Measurements from ENCODE around the gene ACVR2A. TPM values are rescaled to one million over a fixed set of nuclear protein-coding genes. Genes with fewer than 3 reads are reported as not detected.

Gene ACVR2A
- total RNA-seq, 1 experiment from 2014 or later, result 13.4 TPM

- no peaks in the 10 kb centered on the region for H3K23me2 ChIP-seq (ENCODE audit: insufficient read length, low read depth, low read length, poor library complexity, severe bottlenecking)
- H3K4me1 Mint-ChIP-seq, result peaks cover 5 to 6% of the 10 kb centered on the region in 2 experiments; a peak in 3 of 4 replicates
- H4K91ac ChIP-seq (ENCODE audit: insufficient read length, low read depth, low read length), result no peak overlapping the region
- no peak overlapping the region for H3K14ac ChIP-seq (ENCODE audit: insufficient read depth, low read length)
- no peak overlapping the region for H3T11ph ChIP-seq (ENCODE audit: low read length)
- no peak overlapping the region for H3K4ac ChIP-seq (ENCODE audit: low read depth, low read length)
- no peak overlapping the region for H2BK15ac ChIP-seq (ENCODE audit: low read depth, low read length)
- no peaks in the 10 kb centered on the region for H3K4me1 ChIP-seq (ENCODE audit: insufficient read depth, low read length)
- no peaks in the 10 kb centered on the region for H3K79me1 ChIP-seq (ENCODE audit: insufficient read depth, low read depth, low read length, poor library complexity, severe bottlenecking)
- no peak overlapping the region for H4K5ac ChIP-seq (ENCODE audit: insufficient read length, low read depth, low read length)
- no CpG with 5 or more reads among the region's 2 CpGs for WGBS (ENCODE audit: extremely low coverage, insufficient read length, low lambda C conversion rate)
- no peak for DNase-seq
- H3K23ac ChIP-seq (ENCODE audit: insufficient read length, low read depth, low read length), result no peak overlapping the region
- no peak overlapping the region for H3K56ac ChIP-seq (ENCODE audit: insufficient read length, low read depth, low read length)
- H2BK120ac ChIP-seq (ENCODE audit: low read depth, low read length, poor library complexity, severe bottlenecking), result no peak overlapping the region
- H2BK12ac ChIP-seq (ENCODE audit: insufficient read length, low read depth, low read length), result no peak overlapping the region
- H3K27ac ChIP-seq (ENCODE audit: insufficient read length, low read depth, low read length), result no peak overlapping the region
- no peak overlapping the region for H2AFZ ChIP-seq (ENCODE audit: low read length)
- H3K9ac ChIP-seq (ENCODE audit: extremely low read depth, insufficient read length, low read length), result no peak overlapping the region
- H3K4me3 Mint-ChIP-seq, result no peak overlapping the region
- TF ChIP-seq CTCF (conservative IDR thresholded peaks at IDR 0.05), result no peak
- no peaks in the 10 kb centered on the region for H3K79me2 ChIP-seq (ENCODE audit: insufficient read depth, low read length)
- H2AK5ac ChIP-seq (ENCODE audit: insufficient read length, low read length), result no peak overlapping the region
- H3K4me2 ChIP-seq (ENCODE audit: insufficient read depth, insufficient read length, low read length), result no peak overlapping the region
- H2BK5ac ChIP-seq (ENCODE audit: insufficient read length, low read length), result no peak overlapping the region
- H3K27me3 Mint-ChIP-seq (ENCODE audit: low read depth), result no peaks in the 10 kb centered on the region
- no peaks in the 10 kb centered on the region for H3K27me3 ChIP-seq (ENCODE audit: insufficient read depth, low read length)
- no peak overlapping the region for H4K8ac ChIP-seq (replicated peaks; ENCODE audit: insufficient read length, low read depth, low read length)
- no peak overlapping the region for H3K27ac Mint-ChIP-seq
- no peaks in the 10 kb centered on the region for H3K9me3 Mint-ChIP-seq
- H3K9me3 ChIP-seq (ENCODE audit: control insufficient read depth, low read depth, low read length), result no peaks in the 10 kb centered on the region
- no peak overlapping the region for H3K18ac ChIP-seq (ENCODE audit: insufficient read length, low read depth, low read length)
- no peaks in the 10 kb centered on the region for H4K20me1 ChIP-seq (ENCODE audit: control insufficient read depth, insufficient read depth, insufficient read length)
- H2BK20ac ChIP-seq (ENCODE audit: low read depth, low read length, poor library complexity, severe bottlenecking), result no peak overlapping the region
- H3K36me3 Mint-ChIP-seq (ENCODE audit: insufficient read depth in 1 of 3, low read depth in 3 of 3), result no peaks in the 10 kb centered on the region
Observed at GRCh38 chr2:147800316-147800715, 44.5 kb upstream of the ACVR2A start.

All from H9 (cell line).